Measurements from ENCODE around the gene RPLP2.

RPLP2 gene

DNA sequence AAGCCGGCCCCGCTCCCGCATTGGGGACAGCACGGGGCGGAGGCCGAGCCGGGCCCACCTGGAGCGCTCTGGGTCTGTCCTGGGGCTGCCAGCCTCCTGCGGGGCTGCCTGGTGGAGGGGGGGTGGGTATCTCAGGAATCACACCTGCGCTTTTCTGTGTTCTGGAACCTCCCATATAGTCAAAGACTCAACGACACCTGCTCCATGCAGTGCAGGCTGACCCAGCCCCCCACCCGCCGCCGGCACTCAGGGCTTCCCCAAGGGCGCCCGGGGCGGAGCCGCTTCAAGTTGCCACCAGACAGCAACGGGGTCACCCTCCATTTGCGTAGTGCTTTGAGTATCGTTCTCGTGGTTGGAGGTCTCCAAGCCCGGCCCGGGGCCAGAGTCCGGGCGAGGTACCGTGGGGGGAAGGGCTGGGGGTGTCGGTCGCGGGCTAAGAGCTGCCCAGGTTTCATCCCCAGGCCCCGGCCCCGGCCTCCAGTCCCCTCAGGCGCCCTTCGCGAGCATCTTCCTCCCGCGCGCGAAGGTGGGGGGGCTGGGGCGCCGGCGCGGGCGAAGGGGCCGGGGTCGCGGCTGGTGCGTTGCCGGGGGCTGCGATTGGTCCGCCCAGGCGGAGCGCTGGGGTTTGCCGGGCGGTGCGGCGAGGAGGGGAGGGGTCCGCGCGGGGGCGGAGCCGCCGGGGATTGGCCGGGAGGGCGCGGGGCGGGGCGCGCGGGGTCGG is 39.5 kb downstream of the RPLP2 start (continued):
- TF ChIP-seq, protein P1, sequence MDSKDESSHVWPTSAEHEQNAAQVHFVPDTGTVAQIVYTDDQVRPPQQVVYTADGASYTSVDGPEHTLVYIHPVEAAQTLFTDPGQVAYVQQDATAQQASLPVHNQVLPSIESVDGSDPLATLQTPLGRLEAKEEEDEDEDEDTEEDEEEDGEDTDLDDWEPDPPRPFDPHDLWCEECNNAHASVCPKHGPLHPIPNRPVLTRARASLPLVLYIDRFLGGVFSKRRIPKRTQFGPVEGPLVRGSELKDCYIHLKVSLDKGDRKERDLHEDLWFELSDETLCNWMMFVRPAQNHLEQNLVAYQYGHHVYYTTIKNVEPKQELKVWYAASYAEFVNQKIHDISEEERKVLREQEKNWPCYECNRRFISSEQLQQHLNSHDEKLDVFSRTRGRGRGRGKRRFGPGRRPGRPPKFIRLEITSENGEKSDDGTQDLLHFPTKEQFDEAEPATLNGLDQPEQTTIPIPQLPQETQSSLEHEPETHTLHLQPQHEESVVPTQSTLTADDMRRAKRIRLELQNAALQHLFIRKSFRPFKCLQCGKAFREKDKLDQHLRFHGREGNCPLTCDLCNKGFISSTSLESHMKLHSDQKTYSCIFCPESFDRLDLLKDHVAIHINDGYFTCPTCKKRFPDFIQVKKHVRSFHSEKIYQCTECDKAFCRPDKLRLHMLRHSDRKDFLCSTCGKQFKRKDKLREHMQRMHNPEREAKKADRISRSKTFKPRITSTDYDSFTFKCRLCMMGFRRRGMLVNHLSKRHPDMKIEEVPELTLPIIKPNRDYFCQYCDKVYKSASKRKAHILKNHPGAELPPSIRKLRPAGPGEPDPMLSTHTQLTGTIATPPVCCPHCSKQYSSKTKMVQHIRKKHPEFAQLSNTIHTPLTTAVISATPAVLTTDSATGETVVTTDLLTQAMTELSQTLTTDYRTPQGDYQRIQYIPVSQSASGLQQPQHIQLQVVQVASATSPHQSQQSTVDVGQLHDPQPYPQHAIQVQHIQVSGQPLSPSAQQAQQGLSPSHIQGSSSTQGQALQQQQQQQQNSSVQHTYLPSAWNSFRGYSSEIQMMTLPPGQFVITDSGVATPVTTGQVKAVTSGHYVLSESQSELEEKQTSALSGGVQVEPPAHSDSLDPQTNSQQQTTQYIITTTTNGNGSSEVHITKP (tag by site-specific recombination; IDR thresholded peaks at IDR 0.05), result no peak
- TF ChIP-seq ZNF132 (tag by site-specific recombination; IDR thresholded peaks at IDR 0.05; ENCODE audit: borderline replicate concordance) (no peak), ZNF146 (tag by site-specific recombination; IDR thresholded peaks at IDR 0.05) (no peak), ZNF155 (tag by site-specific recombination; IDR thresholded peaks at IDR 0.05) (no peak), ZNF555 (tag by site-specific recombination; conservative IDR thresholded peaks at IDR 0.05) (no peak), KLF8 (tag by site-specific recombination; IDR thresholded peaks at IDR 0.05) (0 out of 2 replicates have a peak, but pooled peaks have one; percentile 18), ZNF391 (tag by site-specific recombination; IDR thresholded peaks at IDR 0.05; ENCODE audit: borderline replicate concordance, low read depth) (no peak), TCF7L2 (IDR thresholded peaks at IDR 0.05; ENCODE audit: borderline replicate concordance, low read depth, low read length) (no peak), PATZ1 (tag by site-specific recombination; IDR thresholded peaks at IDR 0.05) (no peak)
- TF ChIP-seq, protein P2, sequence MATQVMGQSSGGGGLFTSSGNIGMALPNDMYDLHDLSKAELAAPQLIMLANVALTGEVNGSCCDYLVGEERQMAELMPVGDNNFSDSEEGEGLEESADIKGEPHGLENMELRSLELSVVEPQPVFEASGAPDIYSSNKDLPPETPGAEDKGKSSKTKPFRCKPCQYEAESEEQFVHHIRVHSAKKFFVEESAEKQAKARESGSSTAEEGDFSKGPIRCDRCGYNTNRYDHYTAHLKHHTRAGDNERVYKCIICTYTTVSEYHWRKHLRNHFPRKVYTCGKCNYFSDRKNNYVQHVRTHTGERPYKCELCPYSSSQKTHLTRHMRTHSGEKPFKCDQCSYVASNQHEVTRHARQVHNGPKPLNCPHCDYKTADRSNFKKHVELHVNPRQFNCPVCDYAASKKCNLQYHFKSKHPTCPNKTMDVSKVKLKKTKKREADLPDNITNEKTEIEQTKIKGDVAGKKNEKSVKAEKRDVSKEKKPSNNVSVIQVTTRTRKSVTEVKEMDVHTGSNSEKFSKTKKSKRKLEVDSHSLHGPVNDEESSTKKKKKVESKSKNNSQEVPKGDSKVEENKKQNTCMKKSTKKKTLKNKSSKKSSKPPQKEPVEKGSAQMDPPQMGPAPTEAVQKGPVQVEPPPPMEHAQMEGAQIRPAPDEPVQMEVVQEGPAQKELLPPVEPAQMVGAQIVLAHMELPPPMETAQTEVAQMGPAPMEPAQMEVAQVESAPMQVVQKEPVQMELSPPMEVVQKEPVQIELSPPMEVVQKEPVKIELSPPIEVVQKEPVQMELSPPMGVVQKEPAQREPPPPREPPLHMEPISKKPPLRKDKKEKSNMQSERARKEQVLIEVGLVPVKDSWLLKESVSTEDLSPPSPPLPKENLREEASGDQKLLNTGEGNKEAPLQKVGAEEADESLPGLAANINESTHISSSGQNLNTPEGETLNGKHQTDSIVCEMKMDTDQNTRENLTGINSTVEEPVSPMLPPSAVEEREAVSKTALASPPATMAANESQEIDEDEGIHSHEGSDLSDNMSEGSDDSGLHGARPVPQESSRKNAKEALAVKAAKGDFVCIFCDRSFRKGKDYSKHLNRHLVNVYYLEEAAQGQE (tag by site-specific recombination; IDR thresholded peaks at IDR 0.05), result no peak
- TF ChIP-seq, protein P3, sequence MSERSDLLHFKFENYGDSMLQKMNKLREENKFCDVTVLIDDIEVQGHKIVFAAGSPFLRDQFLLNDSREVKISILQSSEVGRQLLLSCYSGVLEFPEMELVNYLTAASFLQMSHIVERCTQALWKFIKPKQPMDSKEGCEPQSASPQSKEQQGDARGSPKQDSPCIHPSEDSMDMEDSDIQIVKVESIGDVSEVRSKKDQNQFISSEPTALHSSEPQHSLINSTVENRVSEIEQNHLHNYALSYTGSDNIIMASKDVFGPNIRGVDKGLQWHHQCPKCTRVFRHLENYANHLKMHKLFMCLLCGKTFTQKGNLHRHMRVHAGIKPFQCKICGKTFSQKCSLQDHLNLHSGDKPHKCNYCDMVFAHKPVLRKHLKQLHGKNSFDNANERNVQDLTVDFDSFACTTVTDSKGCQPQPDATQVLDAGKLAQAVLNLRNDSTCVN (tag by site-specific recombination; optimal IDR thresholded peaks at IDR 0.05), result peak; percentile 25

- POLR2A ChIA-PET, result no interaction called here
- Histone ChIP-seq H3K9me3 (ENCODE audit: control insufficient read depth, insufficient read depth, low read depth, low read length) (no peaks in the 10 kb centered on the region), H3K4me3 (ENCODE audit: low read depth, low read length) (peak overlapping the region; percentile 34), H3K27ac (ENCODE audit: extremely low read depth, low read depth, low read length) (no peak overlapping the region), H3K36me3 (ENCODE audit: control insufficient read depth in 2 of 2, insufficient read depth in 1 of 2, low read length in 2 of 2) (no peaks in the 10 kb centered on the region), H3K4me1 (ENCODE audit: control insufficient read depth, insufficient read depth, low read length) (0 out of 2 replicates have a peak, but pooled peaks cover 2% of the 10 kb centered on the region)
- CTCF ChIA-PET, result no interaction called here
- TF ChIP-seq KLF1 (tag by site-specific recombination; IDR thresholded peaks at IDR 0.05) (peak; percentile 34; the same call in 1 of the 2 replicates), ZNF600 (tag by site-specific recombination; IDR thresholded peaks at IDR 0.05) (no peak)
These were observed 40.4 kb downstream of the RPLP2 start for GRCh38 chr11:849951-850774.

Measured in HEK293 (cell line).